Prostate gland (tissue), 2 donors: ENCODE results near the gene CNTN4.

Source experiments
- CTCF ChIP-seq, 4 experiments: fragments of 200-600 bp in 2 of 4; fragments of 450-650 bp in 2 of 4; sonication (generic) in 2 of 4; IDR thresholded peaks; 1 replicate in 3 of 4; 2 replicates in 1 of 4; pipeline ENCODE4 v1.5.1; 2016 to 2019; ENCODE audit warnings: antibody characterized with exemption in 4 of 4, mild to moderate bottlenecking in 2 of 4, moderate library complexity in 2 of 4
- POLR2A ChIP-seq: fragments of 450-650 bp; IDR thresholded peaks from one replicate; pipeline ENCODE4 v1.6.1; 2016; ENCODE audit warnings: antibody characterized with exemption, mild to moderate bottlenecking
- POLR2AphosphoS5 ChIP-seq: sonication (generic); formaldehyde crosslinking; IDR thresholded peaks from one replicate; pipeline ENCODE4 v1.6.1; 2017; ENCODE audit warnings: antibody characterized with exemption

GRCh38 chr3:2477620-2478019 lies 379.0 kb downstream of the CNTN4 start:
- TF ChIP-seq CTCF (IDR thresholded peaks at IDR 0.05): no peak
- TF ChIP-seq POLR2A: no peak
- TF ChIP-seq POLR2AphosphoS5: no peak
